Ecto neural progenitor cell (in vitro differentiated cells): ENCODE results near the gene C11orf65.

Source experiments
- DNase-seq: peaks from one replicate; pipeline ENCODE4 v3.0.0-alpha.2; 2018; ENCODE audit warnings: low spot score

The C11orf65 gene

DNA sequence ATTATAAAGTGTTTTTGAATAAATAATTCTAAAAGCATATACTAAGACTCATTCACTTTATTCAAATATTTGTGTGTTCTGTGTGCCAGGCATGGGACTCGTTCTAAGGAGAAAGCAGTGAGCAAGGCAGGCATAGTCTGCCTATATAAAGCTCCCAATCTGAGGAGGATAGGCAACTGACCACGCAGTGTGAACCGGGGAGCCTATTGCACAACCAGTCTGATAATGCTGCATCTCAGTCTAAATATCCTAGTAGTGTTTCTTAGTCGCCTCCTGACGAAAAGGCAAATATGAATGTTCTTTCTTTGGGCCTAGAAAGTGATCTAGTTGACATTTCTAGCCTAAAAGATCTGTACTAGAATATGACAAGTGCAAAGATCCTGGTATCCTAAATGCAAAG, 98.3 kb downstream of the C11orf65 start:
- no peak for DNase-seq

DNA sequence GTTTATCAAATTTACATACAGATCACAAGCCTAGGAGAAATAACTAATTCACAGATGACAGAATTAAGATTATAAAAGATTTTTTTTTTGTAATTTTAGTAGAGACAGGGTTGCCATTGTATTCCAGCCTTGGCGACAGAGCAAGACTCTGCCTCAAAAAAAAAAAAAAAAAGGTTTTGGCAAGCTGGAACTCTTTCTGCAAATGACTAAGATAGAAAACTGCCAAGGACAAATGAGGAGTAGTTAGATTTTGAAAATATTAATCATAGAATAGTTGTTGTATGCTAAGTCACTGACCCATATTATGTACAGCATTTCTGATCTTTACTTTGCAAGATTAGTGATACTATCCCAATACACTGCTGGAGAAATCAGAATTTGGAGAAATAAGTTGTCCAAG, 99.2 kb downstream of the C11orf65 start:
- DNase-seq: no peak

DNA sequence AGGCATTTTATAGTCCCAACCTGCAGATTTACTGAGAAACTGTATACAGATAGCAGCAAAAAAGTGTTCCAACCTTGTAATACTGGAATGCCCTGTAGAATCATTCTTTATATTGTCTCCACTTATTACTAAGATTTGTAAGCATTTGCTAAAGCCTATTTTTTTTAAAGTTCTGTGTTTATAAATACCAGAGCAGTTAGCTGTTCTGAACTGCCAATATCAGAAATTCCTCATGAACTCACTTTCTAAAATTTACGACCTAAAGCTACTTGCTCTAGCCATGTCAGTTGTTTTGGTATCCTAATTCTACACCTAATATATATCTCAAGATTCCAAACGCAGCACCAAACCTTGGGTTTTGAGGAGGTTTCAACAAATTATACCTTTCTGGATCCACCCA, 103.2 kb downstream of the C11orf65 start:
- no peak for DNase-seq

- no peak for DNase-seq
Observed at GRCh38 chr11:108351468-108351867, 115.9 kb downstream of the C11orf65 start.

DNA sequence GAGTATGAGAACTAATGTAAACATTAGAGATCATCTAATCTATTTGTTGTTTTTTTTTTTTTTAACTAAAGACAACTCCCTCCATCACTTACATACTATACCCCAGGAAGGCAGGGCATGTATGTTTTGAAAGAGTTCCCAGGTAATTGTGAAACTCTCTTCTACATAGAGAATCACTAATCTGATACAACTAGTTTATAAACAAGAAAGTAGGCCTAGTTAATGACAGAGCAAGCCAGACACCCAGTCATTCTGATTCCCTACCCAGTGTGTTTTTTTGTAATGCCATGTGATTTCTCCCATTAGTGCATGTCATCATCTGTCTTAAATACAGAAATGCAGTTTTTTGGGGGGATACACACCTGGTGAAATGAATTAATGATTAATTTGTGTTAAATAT, 120.9 kb downstream of the C11orf65 start:
- no peak for DNase-seq

DNA sequence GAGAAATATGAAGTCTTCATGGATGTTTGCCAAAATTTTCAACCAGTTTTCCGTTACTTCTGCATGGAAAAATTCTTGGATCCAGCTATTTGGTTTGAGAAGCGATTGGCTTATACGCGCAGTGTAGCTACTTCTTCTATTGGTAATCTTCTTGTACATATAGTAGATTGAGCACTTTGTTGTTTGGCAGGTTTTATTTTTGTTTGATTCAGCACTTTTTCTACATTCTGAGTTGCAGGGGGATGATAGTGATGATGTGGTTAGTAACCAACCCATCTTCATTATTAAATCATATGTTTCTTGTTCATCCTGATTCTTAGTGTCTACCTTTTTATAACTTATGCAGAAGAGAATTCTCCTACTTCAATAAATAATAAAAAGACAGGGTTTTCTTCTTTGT, 121.6 kb downstream of the C11orf65 start:
- DNase-seq: no peak

- DNase-seq: no peak
Observed at GRCh38 chr11:108343714-108344113, 123.6 kb downstream of the C11orf65 start.

DNA sequence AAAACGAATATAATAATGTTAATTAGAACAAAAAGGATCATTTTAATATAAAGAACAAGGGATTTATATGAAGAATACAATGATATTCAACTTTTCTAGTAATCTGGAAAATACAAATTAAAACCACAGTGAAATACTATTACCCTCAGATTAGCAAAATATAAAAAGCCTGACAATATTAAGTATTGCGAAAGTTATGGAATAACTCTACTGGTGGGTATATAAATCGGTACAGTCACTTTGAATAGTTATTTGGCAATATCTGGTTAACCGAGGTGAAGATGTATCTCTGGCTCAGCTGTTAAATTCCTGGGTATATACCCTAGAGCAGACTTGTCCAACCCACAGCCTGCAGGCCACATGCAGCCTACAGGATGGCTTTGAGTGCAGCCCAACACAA, 125.7 kb downstream of the C11orf65 start:
- no peak for DNase-seq

- no peak for DNase-seq
Observed at GRCh38 chr11:108340973-108341372, 126.4 kb downstream of the C11orf65 start.

GRCh38 chr11:108338750-108339149, 128.6 kb downstream of the C11orf65 start:
- no peak for DNase-seq

GRCh38 chr11:108333403-108333899, 133.9 kb downstream of the C11orf65 start:
- no peak for DNase-seq
